ENCODE data around the gene NEURL1B.
"Not testable (repeated sequence)": the region's sequence is repeated elsewhere in the genome, so short reads cannot be mapped to it uniquely, and the experiment has no call there.

Gene NEURL1B, protein sequence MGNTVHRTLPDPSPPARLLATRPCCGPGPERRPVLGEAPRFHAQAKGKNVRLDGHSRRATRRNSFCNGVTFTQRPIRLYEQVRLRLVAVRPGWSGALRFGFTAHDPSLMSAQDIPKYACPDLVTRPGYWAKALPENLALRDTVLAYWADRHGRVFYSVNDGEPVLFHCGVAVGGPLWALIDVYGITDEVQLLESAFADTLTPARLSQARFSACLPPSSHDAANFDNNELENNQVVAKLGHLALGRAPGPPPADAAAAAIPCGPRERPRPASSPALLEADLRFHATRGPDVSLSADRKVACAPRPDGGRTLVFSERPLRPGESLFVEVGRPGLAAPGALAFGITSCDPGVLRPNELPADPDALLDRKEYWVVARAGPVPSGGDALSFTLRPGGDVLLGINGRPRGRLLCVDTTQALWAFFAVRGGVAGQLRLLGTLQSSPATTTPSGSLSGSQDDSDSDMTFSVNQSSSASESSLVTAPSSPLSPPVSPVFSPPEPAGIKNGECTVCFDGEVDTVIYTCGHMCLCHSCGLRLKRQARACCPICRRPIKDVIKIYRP

GRCh38 chr5:172640822-172641358, at the start of gene NEURL1B:
Gene NEURL1B (plus strand): TSS chr5:172641263. CDS start chr5:172641407, 144 bp downstream.
- DNase-seq = peak in 1 of 6 experiments; percentile 2

DNA sequence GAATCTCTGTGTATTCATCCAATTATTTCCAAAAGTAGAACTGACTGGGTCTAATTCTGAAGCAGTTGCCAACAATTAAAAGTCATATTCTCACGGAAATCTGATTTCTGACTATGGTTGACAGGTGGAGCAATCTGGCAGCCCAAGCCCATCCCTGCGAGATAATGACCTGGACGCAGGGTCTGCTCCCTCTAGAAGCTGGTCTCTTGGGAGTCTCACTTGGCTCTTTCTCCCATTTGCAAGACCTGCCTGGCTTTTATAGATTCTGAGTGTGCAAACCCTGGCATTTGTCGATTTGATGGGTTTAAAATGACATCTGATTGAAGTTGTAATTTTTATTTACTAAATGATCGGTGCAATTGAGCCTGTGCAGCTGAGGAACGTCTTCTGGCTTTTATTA, 49.4 kb upstream of the NEURL1B start:
- no peak for DNase-seq

GRCh38 chr5:172592881-172593280, 48.2 kb upstream of the NEURL1B start:
- no peak for DNase-seq

- no peak for DNase-seq
These were observed 47.8 kb upstream of the NEURL1B start for GRCh38 chr5:172593306-172593705.

DNA sequence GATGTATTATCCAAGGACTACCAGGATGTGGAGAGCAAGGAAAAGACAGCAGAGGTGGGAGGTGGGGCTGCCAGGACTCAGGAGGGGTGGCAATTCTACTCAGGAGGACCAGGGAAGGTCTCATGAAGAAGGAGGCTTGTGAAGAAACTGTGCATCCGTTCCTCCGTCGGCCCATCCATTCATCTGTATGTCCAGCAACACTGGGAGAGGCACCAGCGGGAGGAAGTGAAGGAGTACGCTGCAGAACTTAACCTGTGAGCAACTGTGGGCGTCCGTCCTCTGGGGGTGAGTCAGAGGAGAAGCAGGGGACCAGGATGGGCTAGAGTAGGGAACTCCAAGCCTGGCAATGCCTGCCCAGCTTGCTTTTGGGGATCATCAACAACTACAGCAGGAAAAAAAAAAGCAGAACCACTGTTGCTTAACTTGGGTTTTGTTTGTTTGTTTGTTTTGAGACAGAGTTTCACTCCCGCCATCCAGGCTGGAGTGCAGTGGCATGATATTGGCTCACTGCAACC, 47.3 kb upstream of the NEURL1B start:
- DNase-seq = no peak

DNA sequence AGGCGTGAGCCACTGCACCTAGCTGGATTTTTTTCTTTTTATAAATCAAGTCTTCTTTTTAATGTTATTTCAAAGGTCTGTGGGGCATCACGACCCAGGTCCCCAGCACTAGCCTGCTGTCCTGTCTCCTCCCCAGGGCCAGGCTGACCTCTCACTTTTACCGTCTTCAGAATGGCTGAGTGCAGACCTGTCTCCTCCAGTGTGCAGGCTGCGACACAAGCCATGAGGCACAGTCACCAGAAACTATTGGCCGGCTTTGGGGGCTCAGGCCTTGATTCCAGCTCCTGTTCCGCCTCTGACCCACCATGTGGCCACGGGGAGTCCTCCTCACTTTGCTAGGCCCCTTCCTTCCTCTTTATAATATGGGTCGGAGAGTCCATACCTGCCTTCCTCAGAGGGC, 46.6 kb upstream of the NEURL1B start:
- no peak for DNase-seq

DNA sequence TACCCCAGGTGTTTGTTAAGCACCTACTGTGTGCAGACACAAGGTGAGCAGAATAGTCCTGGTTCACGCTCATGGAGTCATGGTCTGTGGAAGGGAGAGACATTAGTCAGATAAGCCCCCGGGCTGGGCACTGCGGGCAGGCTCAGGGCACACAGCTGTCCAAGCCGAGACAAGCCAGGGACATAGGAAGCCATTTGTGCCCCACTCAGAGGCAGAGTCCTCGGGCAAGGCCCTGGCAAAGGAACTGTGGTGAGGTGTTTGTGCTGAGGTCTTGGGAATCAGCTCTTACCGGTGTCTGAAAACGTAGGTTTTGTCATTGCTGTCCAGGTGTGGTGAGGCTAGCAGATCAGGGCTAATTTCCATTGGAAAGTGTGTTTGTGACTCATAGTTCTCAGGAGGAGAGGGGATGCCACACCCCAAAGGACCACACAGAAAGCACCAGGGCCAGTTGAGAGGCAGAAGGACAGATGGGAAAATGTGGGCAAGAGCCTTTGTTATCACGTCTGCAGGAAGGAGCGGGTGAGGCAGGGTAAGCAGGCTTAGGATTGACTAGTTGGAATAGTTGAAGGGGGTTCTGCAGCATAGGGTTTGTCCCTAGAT, 46.1 kb upstream of the NEURL1B start:
- no peak for DNase-seq

DNA sequence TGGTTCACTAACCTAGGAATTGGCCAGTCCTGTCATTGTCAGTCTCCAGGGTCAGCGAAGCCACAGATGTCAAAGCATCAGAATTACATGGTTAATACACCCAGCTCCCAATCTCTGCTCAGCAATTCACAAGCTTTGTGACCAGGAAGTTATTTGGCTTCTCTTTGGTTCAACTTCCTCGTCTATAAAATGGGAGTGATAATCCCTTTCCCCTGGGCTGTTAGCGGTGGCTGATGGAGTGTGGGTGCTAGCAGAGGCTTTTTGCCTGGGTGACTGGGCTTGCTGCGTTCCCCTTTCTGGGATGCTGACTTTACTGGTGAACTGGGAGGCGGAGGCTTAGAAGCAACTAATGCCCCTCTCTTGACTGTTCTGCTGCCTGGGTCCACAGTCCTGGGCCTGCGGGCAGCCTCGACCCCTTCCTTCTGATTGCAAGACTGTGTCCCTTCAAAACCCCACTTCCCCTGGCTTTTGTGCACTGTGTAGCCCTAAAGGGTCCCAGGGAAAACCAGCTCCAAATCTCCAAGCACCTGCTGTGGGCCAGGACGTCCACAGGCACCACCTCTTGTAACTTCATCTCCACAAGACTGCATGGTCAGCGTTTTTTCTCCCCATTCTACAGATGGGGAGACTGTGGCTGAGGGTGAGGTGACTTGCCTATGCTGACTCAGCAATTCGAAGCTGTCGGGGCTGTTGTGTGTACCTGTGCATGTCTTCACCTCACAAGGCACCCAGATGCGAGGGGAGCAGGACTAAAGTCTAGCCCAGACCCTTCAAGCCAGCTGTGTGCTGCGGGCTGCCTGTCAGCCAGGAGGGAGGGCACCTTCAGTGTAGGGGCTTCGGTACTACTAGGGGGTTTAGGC, 45.2 kb upstream of the NEURL1B start:
- no peak for DNase-seq

DNA sequence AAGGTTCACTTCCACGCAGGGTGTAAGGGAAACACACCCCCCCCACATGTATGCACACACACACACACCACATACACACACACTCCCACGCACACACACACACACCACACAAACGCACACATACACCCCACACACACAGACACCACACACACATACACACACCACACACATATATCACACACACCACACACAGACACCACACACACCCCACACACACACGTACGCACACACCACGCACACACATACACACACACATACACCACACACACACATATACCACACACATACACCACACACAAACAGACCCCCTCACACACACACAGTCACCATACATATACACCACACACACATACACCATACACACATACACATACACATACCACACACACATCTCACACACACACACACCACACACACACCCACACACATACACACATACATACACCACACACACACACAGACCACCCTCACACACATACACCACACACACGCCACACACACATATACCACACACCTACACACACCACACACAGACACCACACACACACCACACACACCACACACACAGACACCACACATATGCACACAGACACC, 44.3 kb upstream of the NEURL1B start:
- no peak for DNase-seq

DNA sequence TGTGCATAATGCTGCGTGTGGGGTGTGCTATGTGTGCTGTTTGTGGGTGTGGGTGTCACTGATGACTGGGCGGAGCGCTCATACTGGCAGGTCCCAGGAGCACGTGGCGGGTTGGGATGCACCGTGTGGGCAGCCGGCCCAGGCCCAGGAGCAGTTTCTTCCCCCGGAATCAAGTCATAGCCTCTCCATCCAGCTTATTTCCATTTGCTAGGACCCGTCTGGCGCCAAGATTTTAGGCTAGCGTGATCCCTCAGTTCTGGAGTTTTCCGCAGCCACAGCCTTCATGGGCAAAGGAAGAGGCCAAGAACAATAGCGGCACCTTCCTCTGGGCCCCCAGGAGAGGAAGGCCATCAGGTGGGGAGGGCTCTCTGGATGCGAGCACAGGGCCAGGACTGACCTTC, 43.3 kb upstream of the NEURL1B start:
- no peak for DNase-seq

- DNase-seq = no peak
These were observed 42.5 kb upstream of the NEURL1B start for GRCh38 chr5:172598251-172599203.

GRCh38 chr5:172599204-172599567, 41.9 kb upstream of the NEURL1B start:
- no peak for DNase-seq

DNA sequence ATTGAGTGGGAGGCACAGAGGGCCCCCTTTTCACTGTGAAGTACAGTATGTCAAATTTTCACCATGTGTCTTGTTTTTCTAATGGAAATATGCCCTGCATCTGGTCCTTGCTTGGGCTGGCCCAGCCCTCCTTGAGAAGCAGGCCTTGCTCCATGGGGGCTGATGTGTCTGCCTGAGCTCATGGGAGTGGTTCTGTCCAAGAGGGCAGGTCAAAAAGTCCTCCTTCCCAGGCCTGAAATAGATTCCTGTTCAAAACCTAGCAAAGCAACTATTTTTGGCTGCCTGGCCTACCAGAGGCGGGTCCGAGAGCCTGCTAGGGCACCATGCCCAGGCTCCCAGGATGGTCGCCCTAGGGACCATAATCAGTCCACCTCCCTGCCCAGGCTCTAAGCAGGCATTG, 40.5 kb upstream of the NEURL1B start:
- no peak for DNase-seq

- DNase-seq = not testable (repeated sequence)
These were observed 39.5 kb upstream of the NEURL1B start for GRCh38 chr5:172601576-172601975.

DNA sequence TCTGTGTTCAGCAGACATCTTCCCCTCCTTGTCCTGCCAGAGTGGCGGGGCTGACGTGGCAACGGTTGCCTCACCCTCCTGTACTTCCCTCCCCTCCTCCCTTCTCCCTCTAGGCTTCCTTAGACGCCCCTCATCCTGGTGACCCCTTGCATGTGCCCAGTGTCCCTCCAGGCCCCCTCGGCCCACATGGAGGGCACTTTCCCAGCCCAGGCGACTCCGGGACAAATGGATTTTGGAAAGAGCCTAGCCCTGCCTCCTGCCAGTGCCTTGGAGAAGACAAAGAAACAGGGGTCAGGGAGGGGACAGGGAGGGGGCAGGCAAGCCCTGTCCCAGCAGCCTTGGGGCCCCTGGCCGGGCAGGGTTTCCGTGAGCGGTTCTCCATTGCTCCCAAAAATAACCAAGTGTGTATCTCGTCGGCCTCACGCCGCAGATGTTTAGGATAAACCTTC, 38.3 kb upstream of the NEURL1B start:
- DNase-seq = no peak

- no peak for DNase-seq
These were observed 37.7 kb upstream of the NEURL1B start for GRCh38 chr5:172603251-172603806.

DNA sequence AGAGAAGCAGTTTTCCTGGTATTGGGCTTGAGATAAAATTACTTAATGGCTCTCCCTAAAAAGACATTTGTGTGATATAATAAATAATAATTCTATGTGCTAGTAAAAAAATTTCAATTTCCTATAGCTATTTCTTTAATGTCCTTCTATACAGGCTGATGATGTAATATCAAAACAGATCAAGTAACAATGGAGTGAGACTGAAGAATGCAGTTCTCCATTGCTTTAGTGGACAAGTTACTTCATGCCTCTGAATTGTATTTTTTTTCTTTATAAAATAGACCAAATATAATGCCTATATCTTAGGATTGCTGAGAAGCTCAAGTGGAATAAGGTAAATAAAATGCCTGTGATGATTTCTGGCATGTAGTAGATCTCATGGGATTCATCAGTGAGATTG, 35.6 kb upstream of the NEURL1B start:
- DNase-seq = no peak

GRCh38 chr5:172606156-172606785, 34.8 kb upstream of the NEURL1B start:
- DNase-seq = no peak

GRCh38 chr5:172607213-172607793, 33.8 kb upstream of the NEURL1B start:
- DNase-seq = no peak

DNA sequence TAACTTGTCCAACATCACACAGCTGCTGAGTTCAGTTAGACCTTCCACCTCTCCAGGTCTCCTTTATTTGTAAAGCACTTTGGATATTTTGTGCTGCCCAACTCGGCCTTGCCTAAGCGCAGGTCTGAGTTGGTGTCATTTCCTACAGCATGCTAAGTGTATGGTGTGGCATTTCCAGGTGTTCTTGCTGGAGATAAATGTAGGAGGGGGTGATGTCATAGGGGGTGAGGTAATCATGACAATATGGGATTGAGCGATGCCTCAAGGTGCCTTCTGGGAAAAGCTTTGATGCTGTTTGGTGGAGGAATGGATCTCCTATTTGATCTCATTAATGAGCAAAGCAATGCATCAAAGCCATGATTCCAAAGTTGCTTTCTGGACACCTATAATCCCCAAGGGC, 32.3 kb upstream of the NEURL1B start:
- DNase-seq = no peak

Measured in stimulated activated naive CD4-positive, alpha-beta T cell (primary cell).